HS-5 (cell line): ENCODE results near the gene GBP1.
"Not testable (repeated sequence)": the region's sequence is repeated elsewhere in the genome, so short reads cannot be mapped to it uniquely, and the experiment has no call there.

Experiments used
- DNase-seq: peaks from one replicate; pipeline ENCODE4 v3.0.0-alpha.2; 2012; ENCODE audit warnings: low read depth

GBP1 gene

DNA sequence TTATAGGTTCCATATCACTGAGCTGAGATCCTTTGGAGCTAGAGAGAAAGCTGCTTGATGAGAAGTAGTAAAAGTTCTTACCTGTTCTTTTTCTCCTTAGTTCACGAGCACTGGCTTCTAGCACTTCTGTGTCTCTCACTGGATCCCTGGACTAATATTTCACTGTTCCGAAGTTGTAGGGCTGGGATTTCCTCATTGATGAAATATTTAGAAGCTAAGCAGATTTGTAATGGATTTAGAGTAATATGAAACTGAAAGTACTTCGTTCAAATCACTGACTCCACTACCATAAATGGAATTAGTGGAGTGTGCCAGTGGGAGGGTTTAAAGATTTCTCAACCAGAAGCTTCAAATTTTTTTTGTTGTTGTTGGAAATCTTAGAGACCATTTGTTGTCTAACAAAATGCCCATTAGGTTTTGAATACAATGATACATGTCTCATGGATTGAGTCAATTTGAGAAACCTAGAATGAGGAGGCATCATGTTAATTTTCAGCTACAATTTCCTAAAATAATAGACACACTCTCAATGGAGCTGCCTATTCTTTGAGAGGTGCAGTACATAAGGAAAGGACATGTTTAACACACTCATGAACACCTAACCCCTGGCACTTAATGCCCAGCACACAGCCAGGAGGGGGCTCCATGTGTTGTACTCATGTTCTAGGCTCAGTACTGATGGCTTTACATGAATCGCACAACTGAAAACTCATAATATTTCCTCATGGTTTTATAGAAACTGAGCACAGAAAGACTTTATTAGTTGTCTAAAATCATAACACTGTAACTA, at the start of gene GBP1:
Gene GBP1 (minus strand): TSS at position 130 of the 790 bp plus-strand sequence. CDS start 1,974 bp downstream, outside the sequence.
- DNase-seq, result no peak

- no peak for DNase-seq
Measured at GRCh38 chr1:89114662-89115061, 49.7 kb upstream of the GBP1 start.

GRCh38 chr1:89112871-89113613, 48.0 kb upstream of the GBP1 start:
- DNase-seq, result no peak

- no peak for DNase-seq
Measured at GRCh38 chr1:89104687-89105086, 39.7 kb upstream of the GBP1 start.

DNA sequence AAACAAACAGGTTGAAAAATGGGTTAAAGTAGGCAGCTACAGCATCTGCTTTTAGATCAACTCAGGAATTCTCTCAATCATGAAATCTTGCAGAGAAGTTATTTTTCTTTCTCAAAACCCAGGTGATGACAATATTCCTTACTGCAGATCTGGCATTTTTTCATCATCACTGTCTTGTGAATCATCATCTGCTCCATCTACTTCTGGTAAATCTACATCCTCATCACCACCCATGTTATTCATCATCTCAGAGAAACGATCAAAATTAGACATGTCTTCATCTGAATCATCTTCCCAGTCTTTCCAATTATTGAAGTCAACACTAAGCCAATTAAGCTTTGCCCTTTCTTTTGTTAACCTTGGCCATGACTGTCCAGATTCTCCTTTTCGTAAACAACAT, 39.1 kb upstream of the GBP1 start:
- DNase-seq, result peak; percentile 46

- no peak for DNase-seq
Measured at GRCh38 chr1:89102021-89102420, 37.0 kb upstream of the GBP1 start.

GRCh38 chr1:89100412-89100811, 35.4 kb upstream of the GBP1 start:
- DNase-seq, result no peak

DNA sequence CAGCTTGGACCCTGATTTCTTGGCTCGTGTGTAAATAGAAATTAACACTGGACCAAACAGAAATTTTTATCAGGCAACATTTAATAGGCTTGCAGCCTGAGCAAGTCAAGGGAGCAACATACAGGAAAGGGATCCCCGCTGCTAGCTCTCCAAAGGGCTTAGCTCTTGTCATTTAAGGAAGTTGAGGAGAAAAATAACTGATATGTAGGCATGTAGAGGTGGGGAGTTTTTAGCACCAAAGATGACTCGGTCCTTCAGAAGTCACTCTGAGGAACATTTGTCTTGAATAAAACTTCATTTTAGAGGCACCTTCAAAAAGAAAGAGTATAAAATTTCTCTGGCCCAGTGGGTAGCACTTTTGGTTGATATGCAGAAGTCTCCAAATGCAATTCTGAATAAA, 33.8 kb upstream of the GBP1 start:
- no peak for DNase-seq

GRCh38 chr1:89095737-89096136, 30.7 kb upstream of the GBP1 start:
- DNase-seq, result no peak

DNA sequence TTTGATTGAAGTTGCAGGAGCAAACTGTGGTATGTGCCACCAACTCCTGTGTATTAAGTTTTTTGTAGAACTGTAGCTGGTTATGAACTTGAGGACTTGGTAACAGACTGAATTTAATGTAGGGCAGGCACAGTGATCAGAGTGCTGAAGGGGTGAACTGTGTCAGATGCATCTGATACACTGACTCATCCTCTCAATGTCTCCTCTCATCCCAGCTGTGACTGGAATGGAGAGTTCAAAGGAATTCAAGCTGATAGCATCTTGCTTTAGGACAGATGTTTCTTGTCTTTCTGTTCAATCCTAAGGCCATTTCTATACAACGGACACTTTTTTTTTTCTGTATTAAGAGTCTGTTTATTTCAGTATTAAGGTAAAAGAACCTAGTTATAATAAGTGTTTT, 25.0 kb upstream of the GBP1 start:
- no peak for DNase-seq

DNA sequence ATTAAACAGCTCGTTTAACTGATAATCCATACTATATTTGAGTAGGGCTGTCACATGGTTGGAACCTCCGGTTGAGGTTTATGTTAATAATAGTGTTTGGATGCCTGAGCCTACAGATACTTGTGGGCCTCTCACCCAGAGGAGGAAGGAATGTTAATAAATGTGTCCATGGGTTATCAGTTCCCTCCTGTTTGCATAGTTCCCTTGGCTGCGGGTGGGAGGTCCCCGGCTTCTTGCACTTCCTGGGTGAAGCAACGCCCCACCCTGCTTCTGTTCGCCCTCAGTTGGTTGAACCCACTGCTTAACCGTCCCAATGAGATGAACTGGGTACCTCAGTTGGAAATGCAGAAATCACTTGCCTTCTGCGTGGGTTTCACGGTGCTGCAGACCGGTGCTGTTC, 23.6 kb upstream of the GBP1 start:
- DNase-seq, result no peak

DNA sequence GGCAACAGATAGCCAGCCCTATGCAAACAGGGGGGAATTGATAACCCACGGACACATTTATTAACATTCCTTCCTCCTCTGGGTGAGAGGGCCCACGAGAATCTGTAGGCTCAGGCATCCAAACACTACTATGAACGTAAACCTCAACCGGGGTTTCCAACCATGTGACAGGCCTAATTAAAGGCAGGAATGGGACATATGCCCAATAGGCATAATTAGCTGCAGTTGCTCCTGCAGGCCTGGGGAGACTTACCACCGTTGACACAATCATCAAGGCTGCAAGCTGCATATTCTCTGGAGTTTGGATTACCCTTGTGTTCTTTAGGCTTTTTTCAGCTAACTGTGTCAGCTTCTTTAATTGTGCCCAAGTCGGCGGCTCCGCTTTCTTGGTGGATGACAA, 22.2 kb upstream of the GBP1 start:
- no peak for DNase-seq

DNA sequence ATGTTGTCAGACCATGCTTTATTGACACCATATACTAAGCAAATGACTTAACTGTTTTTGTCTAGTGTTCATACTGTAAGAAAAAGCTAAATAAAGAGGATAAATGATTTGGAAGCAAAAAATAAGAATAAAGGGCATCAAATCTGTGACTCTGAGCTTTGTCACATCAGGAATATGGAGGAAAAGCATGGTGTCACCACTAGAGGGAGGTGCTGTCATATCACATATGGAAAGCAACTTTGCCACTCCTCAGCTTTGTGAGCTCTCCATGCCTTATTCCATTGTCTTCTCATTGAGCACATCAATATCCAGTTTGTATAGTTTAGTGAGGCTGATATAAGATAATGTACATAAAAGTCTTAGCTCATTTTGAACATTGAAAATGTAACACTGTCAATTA, 20.8 kb upstream of the GBP1 start:
- DNase-seq, result no peak

- no peak for DNase-seq
Measured at GRCh38 chr1:89081005-89081404, 16.0 kb upstream of the GBP1 start.

DNA sequence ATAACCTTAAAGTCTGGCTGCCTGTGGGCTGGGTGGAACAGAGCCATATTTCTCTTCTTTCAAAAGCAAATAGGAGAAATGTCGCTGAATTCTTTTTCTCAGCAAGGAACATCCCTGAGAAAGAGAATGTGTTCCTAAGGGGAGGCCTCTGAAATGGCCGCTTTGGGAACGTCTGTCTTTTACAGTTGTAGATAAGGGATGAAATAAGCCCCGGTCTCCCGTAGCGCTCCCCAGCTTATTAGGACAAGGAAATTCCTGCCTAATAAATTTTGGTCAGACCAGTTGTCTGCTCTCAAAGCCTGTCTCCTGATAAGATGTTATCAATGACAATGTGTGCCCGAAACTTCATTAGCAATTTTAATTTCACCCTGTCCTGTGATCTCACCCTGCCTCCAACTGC, 15.1 kb upstream of the GBP1 start:
- DNase-seq, result not testable (repeated sequence)

DNA sequence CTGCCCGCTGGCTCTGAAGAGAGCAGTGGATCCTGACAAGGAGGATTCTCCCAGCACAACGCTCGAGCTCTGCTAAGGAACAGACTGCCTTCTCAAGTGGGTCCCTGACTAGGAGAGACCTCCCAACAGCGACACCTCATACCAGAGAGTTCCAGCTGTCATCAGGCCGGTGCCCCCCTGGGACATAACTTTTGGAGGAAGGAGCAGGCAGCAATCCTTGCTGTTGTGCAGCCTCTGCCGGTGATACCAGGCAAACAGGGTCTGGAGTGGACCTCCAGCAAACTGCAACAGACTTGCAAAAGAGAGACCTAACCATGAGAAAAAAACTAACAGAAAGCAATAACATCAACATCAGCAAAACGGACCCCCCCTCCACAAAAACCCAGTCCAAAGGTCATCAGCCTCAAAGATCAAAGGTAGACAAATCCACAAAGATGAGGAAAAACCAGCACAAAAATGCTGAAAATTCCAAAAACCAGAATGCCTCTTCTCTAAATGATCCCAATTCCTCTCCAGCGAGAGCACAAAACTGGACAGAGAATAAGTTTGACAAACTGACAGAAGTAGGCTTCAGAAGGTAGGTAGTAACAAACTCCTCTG, 7.6 kb upstream of the GBP1 start:
- not testable (repeated sequence) for DNase-seq

GRCh38 chr1:89070509-89070908, 5.5 kb upstream of the GBP1 start:
- no peak for DNase-seq

GRCh38 chr1:89069951-89070350, 4.9 kb upstream of the GBP1 start:
- no peak for DNase-seq

- DNase-seq, result no peak
Measured at GRCh38 chr1:89068291-89068690, 3.3 kb upstream of the GBP1 start.

DNA sequence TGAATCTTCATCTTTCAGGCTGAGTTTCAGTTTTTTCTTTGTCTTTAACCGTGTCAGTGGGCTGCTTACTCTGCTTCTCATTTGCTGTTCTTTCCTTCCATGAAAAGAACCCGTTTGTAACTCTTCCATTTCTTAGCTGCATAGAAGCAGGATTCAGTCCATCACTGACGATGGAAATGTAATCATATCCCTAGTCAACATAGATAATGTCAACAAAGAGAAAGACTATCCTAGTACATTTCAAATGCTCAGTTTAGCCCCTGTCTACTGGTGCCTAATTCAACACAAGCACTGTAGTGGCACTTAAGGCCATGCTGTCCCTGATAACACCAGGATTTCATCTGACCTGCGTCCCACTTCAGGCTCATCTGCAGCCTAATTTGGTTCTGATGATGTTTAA, 376 bp downstream of the GBP1 start:
- no peak for DNase-seq

GRCh38 chr1:89063094-89063493, 1.9 kb downstream of the GBP1 start:
- DNase-seq, result no peak

- DNase-seq, result no peak
Measured at GRCh38 chr1:89060091-89060490, 4.9 kb downstream of the GBP1 start.

GRCh38 chr1:89051955-89052312, 13.1 kb downstream of the GBP1 start:
- DNase-seq, result no peak
